ENCODE measurements around the gene SORCS2.

DNA sequence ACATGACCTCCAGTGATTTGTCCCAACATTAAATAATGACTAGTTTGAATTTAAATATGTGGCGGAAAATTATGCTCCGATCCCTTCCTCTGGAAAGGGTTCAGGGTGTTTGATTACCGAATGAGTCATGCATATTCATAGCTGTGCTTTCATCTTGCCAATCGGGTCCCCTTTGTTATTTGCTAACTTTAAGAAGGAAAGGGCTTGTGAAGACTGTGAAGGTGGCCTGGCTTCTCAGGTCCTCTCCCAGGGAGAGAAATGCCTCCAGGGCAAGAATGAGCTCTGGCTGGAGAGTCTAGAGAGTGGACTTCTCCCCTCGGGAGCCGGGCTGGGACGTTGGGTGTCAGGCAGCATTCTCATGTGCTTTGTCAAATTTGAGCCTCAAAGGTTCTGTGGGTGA is 397.9 kb downstream of the SORCS2 start:
- TF ChIP-seq CTCF (IDR thresholded peaks at IDR 0.05), result no peak
- TF ChIP-seq EP300 (IDR thresholded peaks at IDR 0.05), result no peak
- no peak for TF ChIP-seq POLR2AphosphoS5 (IDR thresholded peaks at IDR 0.05)
